Epithelial cell of esophagus (primary cell): ENCODE results near the gene AURKA.

Source experiments
- DNase-seq: peaks from one replicate; pipeline ENCODE4 v3.0.0; 2010; ENCODE audit warnings: low read depth
- H3K4me3 ChIP-seq: 2 replicates; pipeline ENCODE4 v1.5.1; 2011; ENCODE audit warnings: mild to moderate bottlenecking, low read length, control low read depth
- TF ChIP-seq, protein P1 (sequence below): IDR thresholded peaks from 2 replicates; pipeline ENCODE4 v1.5.1; 2011; ENCODE audit warnings: low read depth, mild to moderate bottlenecking, low read length, control low read depth, inconsistent platforms; ENCODE audit not compliant: insufficient read depth; ENCODE audit errors: missing control alignments

The AURKA gene

GRCh38 chr20:56422824-56423189 lies 30.8 kb upstream of the AURKA start:
- no peak overlapping the region for H3K4me3 ChIP-seq
- TF ChIP-seq, protein P1, sequence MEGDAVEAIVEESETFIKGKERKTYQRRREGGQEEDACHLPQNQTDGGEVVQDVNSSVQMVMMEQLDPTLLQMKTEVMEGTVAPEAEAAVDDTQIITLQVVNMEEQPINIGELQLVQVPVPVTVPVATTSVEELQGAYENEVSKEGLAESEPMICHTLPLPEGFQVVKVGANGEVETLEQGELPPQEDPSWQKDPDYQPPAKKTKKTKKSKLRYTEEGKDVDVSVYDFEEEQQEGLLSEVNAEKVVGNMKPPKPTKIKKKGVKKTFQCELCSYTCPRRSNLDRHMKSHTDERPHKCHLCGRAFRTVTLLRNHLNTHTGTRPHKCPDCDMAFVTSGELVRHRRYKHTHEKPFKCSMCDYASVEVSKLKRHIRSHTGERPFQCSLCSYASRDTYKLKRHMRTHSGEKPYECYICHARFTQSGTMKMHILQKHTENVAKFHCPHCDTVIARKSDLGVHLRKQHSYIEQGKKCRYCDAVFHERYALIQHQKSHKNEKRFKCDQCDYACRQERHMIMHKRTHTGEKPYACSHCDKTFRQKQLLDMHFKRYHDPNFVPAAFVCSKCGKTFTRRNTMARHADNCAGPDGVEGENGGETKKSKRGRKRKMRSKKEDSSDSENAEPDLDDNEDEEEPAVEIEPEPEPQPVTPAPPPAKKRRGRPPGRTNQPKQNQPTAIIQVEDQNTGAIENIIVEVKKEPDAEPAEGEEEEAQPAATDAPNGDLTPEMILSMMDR, result no peak
- no peak for DNase-seq

GRCh38 chr20:56422076-56422823 lies 30.2 kb upstream of the AURKA start:
- H3K4me3 ChIP-seq, result no peak overlapping the region
- peak; percentile 30 for DNase-seq
- TF ChIP-seq, protein P1, result no peak

DNA sequence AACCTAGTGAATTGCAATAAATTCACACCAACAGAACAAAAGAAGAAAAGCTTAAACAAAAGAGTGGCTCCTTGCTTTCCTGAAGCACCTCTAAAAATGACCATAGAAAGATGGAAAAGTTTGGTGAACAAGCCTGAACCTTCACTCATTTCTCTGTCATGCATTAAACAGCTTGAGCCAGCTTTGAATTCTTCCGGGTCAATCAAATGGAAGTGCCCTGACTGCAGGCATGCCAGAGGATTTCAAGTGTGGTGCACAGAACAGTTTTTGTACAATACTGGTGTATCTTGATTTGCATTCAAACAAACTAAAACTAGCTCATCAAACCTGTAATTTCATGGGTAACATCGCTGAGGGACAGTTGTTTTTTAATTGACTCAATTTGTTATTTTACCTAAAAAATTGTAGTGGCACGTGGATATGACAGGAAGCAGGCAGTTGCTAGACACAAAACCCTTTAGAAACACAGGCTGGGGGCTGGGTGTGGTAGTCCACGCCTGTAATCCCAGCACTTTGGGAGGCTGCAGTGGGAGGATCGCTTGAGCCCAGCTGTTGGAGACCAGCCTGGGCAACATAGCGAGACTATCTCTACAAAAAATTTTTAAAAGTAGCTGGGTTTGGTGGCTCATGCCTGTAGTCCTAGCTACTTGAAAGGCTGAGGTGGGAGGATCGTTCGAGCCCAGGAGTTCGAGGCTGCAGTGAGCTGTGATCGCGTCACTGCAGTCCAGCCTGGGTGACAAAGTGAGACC lies 29.1 kb upstream of the AURKA start:
- DNase-seq, result no peak
- TF ChIP-seq, protein P1, result no peak
- H3K4me3 ChIP-seq, result no peak overlapping the region

DNA sequence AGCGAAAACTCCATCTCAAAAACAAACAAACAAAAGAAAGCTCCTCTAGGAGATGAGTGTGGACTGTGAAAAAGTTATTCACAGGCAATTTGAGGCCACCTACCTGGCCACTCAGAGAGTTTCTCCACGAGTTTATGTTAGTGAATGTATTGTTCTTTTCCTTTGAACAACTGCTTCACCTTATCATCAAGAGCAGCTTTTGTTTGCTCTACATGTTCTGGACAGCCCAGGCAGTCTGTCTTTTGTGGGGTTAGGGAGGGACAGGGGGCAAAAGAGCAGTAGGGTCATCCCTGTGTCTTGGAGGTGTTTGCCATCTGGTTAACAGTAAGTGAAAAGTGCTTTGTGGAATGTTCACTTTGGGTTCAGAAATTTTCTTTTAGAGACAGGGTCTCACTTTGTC lies 28.0 kb upstream of the AURKA start:
- TF ChIP-seq, protein P1, result no peak
- DNase-seq, result no peak
- no peak overlapping the region for H3K4me3 ChIP-seq

DNA sequence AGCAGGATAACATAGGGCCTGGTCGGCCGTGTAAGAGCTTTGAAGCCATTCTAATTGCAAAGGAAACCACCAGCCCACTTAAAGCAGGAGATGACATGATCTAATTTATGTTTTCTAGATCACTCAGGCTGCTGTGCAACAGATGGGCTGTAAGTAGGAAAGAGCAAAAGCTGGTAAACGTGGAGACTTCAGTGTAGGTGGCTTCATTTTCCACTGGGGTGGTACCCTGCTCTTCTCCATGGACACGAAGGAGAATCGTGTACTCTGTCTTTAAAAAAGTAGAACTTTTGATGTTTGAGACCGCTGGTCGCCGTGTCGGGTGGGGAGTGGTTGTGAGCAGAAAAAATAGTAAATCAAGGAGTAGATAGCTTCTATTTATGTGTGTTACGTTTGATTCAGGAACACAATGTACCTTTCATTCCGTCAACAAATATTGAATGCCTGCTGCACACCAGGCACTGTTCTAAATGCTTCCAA lies 26.4 kb upstream of the AURKA start:
- H3K4me3 ChIP-seq, result no peak overlapping the region
- TF ChIP-seq, protein P1, result no peak
- DNase-seq, result no peak

GRCh38 chr20:56417911-56418310 lies 25.9 kb upstream of the AURKA start:
- no peak overlapping the region for H3K4me3 ChIP-seq
- TF ChIP-seq, protein P1, result no peak

More at GRCh38 chr20:56417911-56418310, 25.9 kb upstream of the AURKA start:
- peak; percentile 16 for DNase-seq
